AG09319 (cell line): ENCODE data around the gene VPS35.
"Not testable (repeated sequence)": the region's sequence is repeated elsewhere in the genome, so short reads cannot be mapped to it uniquely, and the experiment has no call there.

ENCODE experiments used
- DNase-seq: peaks from one replicate; pipeline ENCODE4 v3.0.0-alpha.2; 2010; ENCODE audit warnings: low read depth; ENCODE audit errors: extremely low read depth
- CTCF ChIP-seq: IDR thresholded peaks from 2 replicates; pipeline ENCODE4 v1.5.1; 2011; ENCODE audit warnings: low read depth, mild to moderate bottlenecking, inconsistent platforms, low read length, moderate library complexity

VPS35 gene

DNA sequence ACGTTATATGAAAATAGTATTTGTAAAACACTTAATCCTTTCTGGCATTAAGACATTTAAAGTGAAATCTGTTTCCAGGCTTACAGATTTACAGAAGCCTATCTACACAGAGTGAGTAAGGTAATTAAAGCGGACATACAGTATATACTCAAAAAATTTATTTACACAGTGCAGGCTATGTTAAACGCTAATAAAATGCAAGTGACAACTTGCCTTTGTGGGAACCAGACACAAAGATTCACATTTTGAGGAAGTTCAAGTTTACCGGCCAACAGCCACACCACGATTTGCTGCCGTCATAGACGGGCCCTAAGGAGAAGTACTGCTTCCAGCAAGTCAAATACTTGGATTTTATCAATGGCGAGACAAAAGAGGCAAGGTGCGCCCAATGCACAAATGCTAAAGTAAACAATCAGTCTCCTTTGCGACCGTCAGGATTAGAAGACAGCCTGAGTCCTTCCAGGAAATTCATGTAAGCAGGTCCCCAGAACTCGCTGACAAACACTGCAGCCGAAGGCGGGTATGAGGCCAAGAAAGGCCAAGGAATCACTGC is 801 bp downstream of the VPS35 start:
- TF ChIP-seq CTCF, result no peak
- no peak for DNase-seq

DNA sequence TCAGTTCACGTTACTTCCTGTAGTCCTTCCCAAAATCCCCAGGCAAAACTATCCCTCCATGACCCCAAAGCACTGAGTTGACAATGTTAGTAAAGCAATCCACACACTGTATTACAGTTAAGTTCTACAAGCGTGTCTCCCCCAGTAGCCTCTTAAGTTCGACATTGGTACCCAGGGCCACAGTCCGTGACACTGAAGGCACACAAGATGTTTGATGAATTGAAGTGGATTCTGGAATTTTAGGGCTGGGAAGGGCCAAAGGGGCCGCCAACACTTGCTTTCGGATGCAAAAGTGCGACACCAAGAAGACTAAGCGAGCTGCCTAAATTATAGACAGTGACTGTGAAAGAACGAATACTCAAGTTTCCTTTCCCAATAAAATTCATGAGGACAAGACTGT is 1.5 kb downstream of the VPS35 start:
- no peak for DNase-seq
- TF ChIP-seq CTCF, result no peak

DNA sequence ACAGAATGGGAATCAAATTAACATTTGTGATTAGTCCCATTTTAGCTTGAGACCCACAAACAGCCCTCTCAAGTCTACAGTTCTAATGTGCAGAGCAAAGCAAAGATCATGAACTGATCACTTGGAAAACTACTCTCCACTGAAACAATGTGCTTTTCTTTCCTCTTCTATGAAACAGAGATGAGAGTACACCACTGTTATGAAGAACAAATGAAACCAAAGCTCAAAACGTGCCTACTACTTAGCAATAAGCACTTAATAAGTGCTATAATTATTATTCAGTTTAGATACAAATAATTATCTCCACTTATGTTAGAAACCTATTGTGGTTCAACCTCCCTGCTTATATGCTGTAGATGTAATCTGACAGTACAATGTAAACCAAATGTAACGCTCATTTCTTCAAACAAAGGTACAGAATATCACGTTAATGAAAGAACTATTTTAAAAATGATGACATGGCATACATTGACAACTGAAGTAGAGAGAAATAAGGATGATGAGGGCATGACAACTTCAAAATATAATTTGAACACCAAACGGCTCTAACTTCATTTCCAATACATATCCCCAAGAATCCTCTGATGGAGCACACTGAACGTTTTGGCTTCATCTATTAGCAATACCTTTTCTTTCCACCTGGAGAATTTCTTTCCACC is 2.0 kb downstream of the VPS35 start:
- no peak for DNase-seq
- TF ChIP-seq CTCF, result no peak

DNA sequence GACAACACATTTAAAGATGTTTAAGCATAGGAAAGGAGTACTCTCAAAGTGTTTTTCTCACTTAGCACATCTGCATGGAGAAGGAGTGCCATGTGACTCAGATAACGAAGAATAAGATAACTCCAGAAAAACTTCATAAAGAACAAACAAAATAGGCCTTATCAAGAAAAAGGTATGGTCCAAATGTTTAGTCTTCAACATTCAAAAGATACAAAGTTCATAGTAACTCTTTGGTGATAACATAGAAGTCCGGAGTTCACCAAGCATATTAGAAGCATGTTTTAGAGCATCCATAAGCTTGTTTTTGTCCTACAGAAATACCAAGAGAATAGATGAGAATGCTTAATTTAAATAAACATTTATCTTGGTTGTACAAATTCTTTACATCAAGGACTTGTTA is 7.1 kb downstream of the VPS35 start:
- DNase-seq, result not testable (repeated sequence)

DNA sequence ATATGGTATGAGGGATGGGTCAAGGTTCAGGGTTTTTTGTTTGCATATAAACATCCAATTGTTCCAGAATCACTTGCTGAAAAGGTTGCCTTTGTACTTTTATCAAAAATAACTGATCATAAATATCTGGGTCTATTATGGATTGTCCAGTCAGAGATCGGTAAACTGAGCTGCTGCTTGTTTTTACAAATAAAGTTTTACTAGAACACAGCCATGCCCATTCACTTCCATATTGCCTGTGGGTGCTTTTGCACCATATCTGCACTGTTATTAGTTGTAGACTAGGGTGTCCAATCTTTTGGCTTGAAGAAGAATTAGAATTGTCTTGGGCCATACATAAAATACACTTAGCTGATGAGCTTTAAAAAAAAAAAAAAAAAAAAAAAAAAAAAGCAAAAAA is 11.0 kb downstream of the VPS35 start:
- DNase-seq, result not testable (repeated sequence)

DNA sequence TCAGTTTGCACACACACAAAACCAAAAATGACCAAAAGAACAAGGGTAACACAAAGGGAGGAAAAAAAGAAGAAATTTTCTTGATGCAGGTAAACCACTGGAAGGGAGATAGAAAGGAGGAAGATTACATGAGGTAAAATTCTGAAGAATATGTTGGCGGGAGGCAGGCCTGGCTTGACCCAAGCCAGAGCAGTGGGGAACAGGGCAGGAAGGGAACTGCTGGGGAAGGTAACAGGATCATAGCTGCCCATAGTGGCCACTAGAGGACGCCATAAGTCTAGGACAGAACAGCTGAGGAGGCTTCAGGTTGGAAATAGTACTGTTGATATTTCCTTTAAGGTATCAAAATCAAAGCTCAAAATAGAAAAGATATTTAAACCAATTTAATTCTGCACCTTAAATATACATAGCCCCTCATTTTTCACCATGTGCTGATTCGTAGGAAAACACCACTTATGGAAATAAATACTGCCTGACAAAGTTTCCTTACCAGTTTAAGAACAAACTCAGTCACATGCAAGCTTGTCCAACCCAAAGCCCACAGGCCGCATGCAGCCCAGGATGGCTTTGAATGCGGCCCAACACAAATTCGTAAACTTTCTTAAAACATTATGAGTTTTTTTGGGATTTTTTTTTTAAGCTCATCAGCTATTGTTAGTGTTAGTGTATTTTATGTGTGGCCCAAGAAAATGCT is 15.5 kb downstream of the VPS35 start:
- DNase-seq, result no peak
- TF ChIP-seq CTCF, result peak; percentile 95

DNA sequence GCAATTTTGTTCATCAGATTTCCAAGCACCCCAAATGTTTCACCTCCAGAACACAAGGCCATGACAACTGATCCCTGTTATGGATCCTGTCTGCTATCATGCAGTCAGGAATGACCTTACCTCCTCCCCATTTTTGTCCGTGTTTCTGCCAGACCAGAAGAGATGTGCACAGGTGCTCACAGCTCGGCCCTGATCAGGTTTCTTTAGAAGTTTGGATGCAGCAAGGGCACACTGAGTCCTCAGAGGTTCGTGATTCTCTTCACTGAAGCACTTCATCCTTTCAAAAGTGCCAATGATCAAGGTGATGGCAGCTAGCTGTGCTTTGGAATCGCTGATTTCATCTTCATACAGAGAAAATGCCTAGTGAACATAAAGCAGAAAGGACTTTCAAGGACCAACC is 26.9 kb downstream of the VPS35 start:
- no peak for DNase-seq
- no peak for TF ChIP-seq CTCF

GRCh38 chr16:46658925-46659324 is 30.1 kb downstream of the VPS35 start:
- TF ChIP-seq CTCF, result no peak
- DNase-seq, result no peak
